ENCODE results near the gene ASIC4. TPM values are rescaled to one million over a fixed set of nuclear protein-coding genes. Genes with fewer than 3 reads are reported as not detected.

Gene ASIC4
- total and polyA plus RNA-seq, 2 of the 13 experiments (the other 11 are each of a cell fraction or from before 2014, with no cell fraction given) = 0.03 TPM; not detected in 1

- peak; percentile 87; the same call in 1 of the 2 replicates for TF ChIP-seq ZNF280B (CRISPR knock-in tag; IDR thresholded peaks at IDR 0.05; ENCODE audit: borderline replicate concordance)
- peak; percentile 58 for TF ChIP-seq NFE2 (CRISPR knock-in tag; IDR thresholded peaks at IDR 0.05)
- TF ChIP-seq FOXK1 (CRISPR knock-in tag; IDR thresholded peaks at IDR 0.05; ENCODE audit: borderline replicate concordance, low read depth) = peak; percentile 92
- TF ChIP-seq NRL (CRISPR knock-in tag; IDR thresholded peaks at IDR 0.05; ENCODE audit: borderline replicate concordance) = peak; percentile 96
- peak; percentile 96 for TF ChIP-seq ZNF350 (CRISPR knock-in tag; IDR thresholded peaks at IDR 0.05; ENCODE audit: borderline replicate concordance, low read depth)
- TF ChIP-seq NFIB (CRISPR knock-in tag; IDR thresholded peaks at IDR 0.05; ENCODE audit: borderline replicate concordance) = no peak
- peak; percentile 90 for TF ChIP-seq KDM2A (CRISPR knock-in tag; IDR thresholded peaks at IDR 0.05; ENCODE audit: borderline replicate concordance, low read depth)
- no peak for TF ChIP-seq GLMP (CRISPR knock-in tag; IDR thresholded peaks at IDR 0.05; ENCODE audit: borderline replicate concordance)
- peak; percentile 91 for TF ChIP-seq POLR2G (IDR thresholded peaks at IDR 0.05; ENCODE audit: low read depth, low read length)
- TF ChIP-seq ZNF770 (CRISPR knock-in tag; IDR thresholded peaks at IDR 0.05) = peak; percentile 74
- no peak for TF ChIP-seq ZNF775 (CRISPR knock-in tag; IDR thresholded peaks at IDR 0.05; ENCODE audit: borderline replicate concordance)
- TF ChIP-seq RARA (CRISPR knock-in tag; IDR thresholded peaks at IDR 0.05) = peak; percentile 92
- TF ChIP-seq ZFP91 (CRISPR knock-in tag; IDR thresholded peaks at IDR 0.05; ENCODE audit: borderline replicate concordance) = peak; percentile 94
- TF ChIP-seq ZNF670 (CRISPR knock-in tag; IDR thresholded peaks at IDR 0.05; ENCODE audit: borderline replicate concordance) = peak; percentile 99
- 0 out of 2 replicates have a peak, but pooled peaks have one; percentile 12 for TF ChIP-seq MTERF4 (CRISPR knock-in tag; IDR thresholded peaks at IDR 0.05)
- no peak for TF ChIP-seq ZBTB44 (CRISPR knock-in tag; IDR thresholded peaks at IDR 0.05)
- TF ChIP-seq TEF (CRISPR knock-in tag; IDR thresholded peaks at IDR 0.05) = no peak
Measured at GRCh38 chr2:219576505-219577388, 62.5 kb downstream of the ASIC4 start (continued).

All from HepG2 (cell line).